Measurements from ENCODE around the gene GRIK5.

DNA sequence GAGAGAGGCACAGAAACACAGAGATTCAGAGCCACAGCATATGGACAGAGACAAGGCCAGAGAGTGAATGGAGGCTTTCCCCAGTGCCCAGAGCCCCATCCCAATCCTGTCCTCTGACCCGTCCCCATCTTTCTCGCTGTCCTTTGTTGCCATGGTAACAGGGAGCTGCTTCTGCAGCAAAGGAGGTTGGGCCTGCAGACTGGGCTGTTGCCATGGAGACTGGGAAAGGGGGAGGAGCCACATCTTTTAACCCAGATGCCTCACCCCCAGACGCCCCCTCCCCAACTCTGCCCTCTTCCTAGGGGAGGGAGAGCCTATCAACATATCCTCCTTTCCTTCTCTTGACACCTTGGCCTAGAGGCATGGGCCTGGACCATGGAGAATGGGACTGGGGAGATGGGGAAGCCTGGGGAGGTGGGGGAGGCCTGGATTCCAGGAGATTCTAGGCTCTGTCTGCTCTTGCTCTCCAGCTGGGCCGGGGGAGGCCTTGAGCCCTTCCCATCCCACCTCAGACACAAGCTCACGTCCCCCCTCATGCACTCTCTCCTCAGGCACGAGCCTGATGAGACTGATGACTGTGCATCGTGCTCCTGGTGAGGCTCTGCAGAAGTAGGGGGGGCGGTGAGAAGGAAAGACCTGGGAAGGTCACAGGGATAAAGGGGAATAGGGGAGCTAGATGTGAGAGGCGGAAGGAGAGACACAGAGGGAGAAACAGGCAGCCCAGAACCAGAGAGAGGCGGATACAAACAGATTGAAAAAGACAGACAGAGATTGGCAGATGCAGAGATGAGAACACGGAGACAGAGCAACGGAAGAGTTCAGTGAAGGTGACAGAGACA is 73.8 kb downstream of the GRIK5 start:
- TF ChIP-seq POLR2A (IDR thresholded peaks at IDR 0.05; ENCODE audit: low read depth, low read length), result no peak
- TF ChIP-seq POLR2AphosphoS5 (IDR thresholded peaks at IDR 0.05; ENCODE audit: low read depth, low read length), result no peak
